Measurements from ENCODE around the gene SLCO1B1.

Gene SLCO1B1

GRCh38 chr12:21221072-21221471 lies 90.1 kb downstream of the SLCO1B1 start:
- DNase-seq, result no peak

- no peak for DNase-seq
Observed at GRCh38 chr12:21221778-21222177, 90.8 kb downstream of the SLCO1B1 start.

- no peak for DNase-seq
Observed at GRCh38 chr12:21223930-21224329, 92.9 kb downstream of the SLCO1B1 start.

DNA sequence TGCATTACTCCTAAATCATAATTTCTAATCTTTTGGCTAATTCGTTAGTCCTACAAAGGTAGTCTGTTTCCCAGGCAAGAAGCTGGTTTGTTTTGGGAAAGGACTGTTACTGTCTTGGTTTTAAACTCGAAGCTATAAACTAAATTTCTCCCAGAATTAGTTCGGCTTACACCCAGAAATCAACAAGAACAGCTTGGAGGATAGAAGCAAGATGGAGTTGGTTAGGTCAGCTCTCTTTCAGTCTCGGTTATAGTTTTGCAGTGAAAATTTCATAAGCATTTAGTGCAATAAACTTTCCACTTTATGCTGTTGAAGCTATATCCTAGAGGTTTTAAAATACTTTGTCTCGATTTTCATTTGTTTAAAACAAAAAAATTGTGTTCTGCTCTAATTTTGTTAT lies 103.4 kb downstream of the SLCO1B1 start:
- no peak for DNase-seq

- DNase-seq, result no peak
Observed at GRCh38 chr12:21239866-21240265, 108.9 kb downstream of the SLCO1B1 start.

DNA sequence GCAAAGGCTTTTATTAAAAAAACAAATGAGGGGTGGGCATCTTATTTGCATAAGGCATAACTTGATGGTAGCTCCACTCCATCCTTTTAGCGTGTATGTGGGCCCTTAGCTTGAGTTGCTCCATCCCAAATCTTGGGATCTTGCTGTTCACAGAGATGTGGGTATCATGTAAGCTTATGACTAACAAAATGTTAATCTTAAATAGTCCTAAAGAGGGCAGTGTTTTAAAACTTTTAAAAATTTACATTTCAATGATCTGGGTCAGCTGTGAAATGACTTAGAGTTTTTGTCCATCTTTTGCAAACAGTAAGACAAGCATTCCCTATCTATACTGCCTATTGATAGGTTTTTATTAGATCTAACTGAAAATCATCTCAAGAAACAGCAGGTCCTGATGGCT lies 117.7 kb downstream of the SLCO1B1 start:
- DNase-seq, result peak; percentile 29

DNA sequence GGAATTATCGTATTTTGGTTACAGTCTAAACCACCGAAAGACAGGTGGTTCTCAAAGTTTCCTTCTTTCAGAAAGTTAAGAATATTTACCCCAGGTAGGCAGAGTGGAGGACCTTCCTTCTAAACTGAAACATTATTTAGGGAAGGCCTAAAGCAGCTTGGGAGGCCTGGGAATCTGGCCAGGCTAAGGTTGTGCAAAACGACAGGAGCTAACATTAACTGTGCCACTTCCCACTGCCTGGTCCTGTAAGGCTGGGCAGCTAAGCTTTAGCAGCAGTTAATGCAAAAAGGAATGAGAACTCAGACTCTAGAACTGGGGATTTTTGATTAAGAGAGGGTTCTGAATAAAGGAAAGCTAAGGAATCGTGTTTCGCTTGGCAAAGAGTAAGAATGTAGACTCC lies 121.1 kb downstream of the SLCO1B1 start:
- DNase-seq, result no peak

GRCh38 chr12:21257172-21257571 lies 126.2 kb downstream of the SLCO1B1 start:
- no peak for DNase-seq

GRCh38 chr12:21264232-21264631 lies 133.2 kb downstream of the SLCO1B1 start:
- no peak for DNase-seq

GRCh38 chr12:21265932-21266331 lies 134.9 kb downstream of the SLCO1B1 start:
- DNase-seq, result no peak

- no peak for DNase-seq
Observed at GRCh38 chr12:21276826-21277225, 145.8 kb downstream of the SLCO1B1 start.

All from NCI-H82 (cell line).